Lower leg skin (tissue), 3 donors: ENCODE data around the gene THBS2.

ENCODE experiments used
- POLR2A ChIP-seq, 2 donors: fragments of 450-650 bp; IDR thresholded peaks; one replicate each; pipeline ENCODE4 v1.6.1; 2016 to 2017; ENCODE audit warnings: antibody characterized with exemption in 2 of 2, mild to moderate bottlenecking in 1 of 2, moderate library complexity in 1 of 2
- TF ChIP-seq, protein P1 (sequence below), 3 donors: fragments of 450-650 bp; IDR thresholded peaks; one replicate each; pipeline ENCODE4 v1.5.1; 2016; ENCODE audit warnings: antibody characterized with exemption in 3 of 3, mild to moderate bottlenecking in 3 of 3, moderate library complexity in 2 of 3

DNA sequence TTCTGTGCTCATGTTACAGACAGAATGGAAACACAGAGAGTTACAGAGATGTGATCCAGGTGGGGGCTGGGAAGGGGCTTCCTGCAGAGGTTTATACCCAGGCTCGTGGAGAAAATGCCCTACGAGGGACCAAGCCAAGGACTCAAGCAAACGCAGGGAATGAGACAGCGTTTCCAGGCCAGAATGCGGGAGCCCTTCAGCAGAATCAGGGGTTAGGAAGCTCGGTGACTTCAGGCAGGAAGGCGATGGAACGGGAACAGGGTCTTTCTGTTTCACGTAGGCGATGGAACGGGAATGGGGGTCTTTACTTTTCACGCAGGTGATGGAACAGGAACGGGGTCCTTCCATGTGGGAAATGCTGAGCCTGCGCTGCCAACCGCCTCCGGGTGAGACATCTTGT lies 82.6 kb downstream of the THBS2 start:
- TF ChIP-seq, protein P1, sequence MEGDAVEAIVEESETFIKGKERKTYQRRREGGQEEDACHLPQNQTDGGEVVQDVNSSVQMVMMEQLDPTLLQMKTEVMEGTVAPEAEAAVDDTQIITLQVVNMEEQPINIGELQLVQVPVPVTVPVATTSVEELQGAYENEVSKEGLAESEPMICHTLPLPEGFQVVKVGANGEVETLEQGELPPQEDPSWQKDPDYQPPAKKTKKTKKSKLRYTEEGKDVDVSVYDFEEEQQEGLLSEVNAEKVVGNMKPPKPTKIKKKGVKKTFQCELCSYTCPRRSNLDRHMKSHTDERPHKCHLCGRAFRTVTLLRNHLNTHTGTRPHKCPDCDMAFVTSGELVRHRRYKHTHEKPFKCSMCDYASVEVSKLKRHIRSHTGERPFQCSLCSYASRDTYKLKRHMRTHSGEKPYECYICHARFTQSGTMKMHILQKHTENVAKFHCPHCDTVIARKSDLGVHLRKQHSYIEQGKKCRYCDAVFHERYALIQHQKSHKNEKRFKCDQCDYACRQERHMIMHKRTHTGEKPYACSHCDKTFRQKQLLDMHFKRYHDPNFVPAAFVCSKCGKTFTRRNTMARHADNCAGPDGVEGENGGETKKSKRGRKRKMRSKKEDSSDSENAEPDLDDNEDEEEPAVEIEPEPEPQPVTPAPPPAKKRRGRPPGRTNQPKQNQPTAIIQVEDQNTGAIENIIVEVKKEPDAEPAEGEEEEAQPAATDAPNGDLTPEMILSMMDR (IDR thresholded peaks at IDR 0.05) = no peak
- TF ChIP-seq POLR2A (IDR thresholded peaks at IDR 0.05) = no peak
